IPS-15b (cell line): ENCODE measurements around the gene TOR1A.
"Not testable (repeated sequence)": the region's sequence is repeated elsewhere in the genome, so short reads cannot be mapped to it uniquely, and the experiment has no call there.

Experiments
- H3K27me3 ChIP-seq: one replicate; pipeline ENCODE4 v1.6.1; 2013; ENCODE audit warnings: low read length; ENCODE audit not compliant: control insufficient read depth, insufficient read depth
- H3K36me3 ChIP-seq: one replicate; pipeline ENCODE4 v1.6.1; 2013; ENCODE audit warnings: low read length; ENCODE audit not compliant: control insufficient read depth, insufficient read depth
- H3K4me1 ChIP-seq: one replicate; pipeline ENCODE4 v1.6.1; 2013; ENCODE audit warnings: mild to moderate bottlenecking, low read length; ENCODE audit not compliant: control insufficient read depth, insufficient read depth
- H3K4me3 ChIP-seq: one replicate; pipeline ENCODE4 v1.5.1; 2013; ENCODE audit warnings: low read depth, low read length
- H3K9ac ChIP-seq: one replicate; pipeline ENCODE4 v1.6.1; 2013; ENCODE audit warnings: low read depth, mild to moderate bottlenecking, low read length
- H3K9me3 ChIP-seq: one replicate; pipeline ENCODE4 v1.6.1; 2013; ENCODE audit warnings: mild to moderate bottlenecking, low read length; ENCODE audit not compliant: control insufficient read depth, insufficient read depth

Gene TOR1A

DNA sequence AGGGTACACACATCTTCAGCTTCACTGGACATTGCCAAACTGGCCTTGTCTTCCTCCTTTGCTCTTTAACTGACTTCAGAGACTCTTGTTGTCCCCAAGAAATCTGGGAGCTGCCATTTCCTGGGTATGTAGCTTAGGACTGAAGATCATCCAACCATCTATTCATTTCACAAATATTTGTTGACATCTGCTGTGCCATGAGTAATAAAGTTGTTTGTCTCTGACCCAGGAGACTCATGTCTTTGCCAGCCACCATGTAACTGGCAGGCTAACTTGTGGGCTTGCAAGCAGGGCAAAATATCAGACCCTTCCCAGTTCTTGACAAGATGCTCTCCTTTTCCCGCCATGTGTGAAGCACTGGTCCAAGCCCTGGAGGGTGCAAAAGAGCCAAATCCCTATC lies 38.1 kb downstream of the TOR1A start:
- H3K36me3 ChIP-seq = no peaks in the 10 kb centered on the region
- H3K4me3 ChIP-seq = no peak overlapping the region

DNA sequence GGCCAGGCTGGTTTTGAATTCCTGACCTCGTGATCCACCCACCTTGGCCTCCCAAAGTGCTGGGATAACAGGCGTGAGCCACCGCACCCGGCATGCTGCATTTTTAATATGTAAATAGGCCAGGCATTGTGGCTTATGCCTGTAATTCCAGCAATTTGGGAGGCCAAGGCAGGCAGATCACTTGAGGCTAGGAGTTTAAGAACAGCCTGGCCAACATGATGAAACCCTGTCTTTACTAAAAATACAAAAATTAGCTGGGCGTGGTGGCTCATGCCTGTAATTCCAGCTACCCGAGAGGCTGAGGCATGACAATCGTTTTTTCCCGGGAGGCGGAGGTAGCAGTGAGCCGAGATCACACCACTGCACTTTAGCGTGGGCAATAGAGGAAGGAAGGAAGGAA lies 39.0 kb downstream of the TOR1A start:
- H3K9me3 ChIP-seq, H3K4me1 ChIP-seq, H3K9ac ChIP-seq: not testable (repeated sequence)

More for the DNA sequence above, 38.1 kb downstream of the TOR1A start:
- H3K9me3 ChIP-seq = no peaks in the 10 kb centered on the region
- no peaks in the 10 kb centered on the region for H3K4me1 ChIP-seq
- H3K27me3 ChIP-seq = no peaks in the 10 kb centered on the region
- no peak overlapping the region for H3K9ac ChIP-seq

DNA sequence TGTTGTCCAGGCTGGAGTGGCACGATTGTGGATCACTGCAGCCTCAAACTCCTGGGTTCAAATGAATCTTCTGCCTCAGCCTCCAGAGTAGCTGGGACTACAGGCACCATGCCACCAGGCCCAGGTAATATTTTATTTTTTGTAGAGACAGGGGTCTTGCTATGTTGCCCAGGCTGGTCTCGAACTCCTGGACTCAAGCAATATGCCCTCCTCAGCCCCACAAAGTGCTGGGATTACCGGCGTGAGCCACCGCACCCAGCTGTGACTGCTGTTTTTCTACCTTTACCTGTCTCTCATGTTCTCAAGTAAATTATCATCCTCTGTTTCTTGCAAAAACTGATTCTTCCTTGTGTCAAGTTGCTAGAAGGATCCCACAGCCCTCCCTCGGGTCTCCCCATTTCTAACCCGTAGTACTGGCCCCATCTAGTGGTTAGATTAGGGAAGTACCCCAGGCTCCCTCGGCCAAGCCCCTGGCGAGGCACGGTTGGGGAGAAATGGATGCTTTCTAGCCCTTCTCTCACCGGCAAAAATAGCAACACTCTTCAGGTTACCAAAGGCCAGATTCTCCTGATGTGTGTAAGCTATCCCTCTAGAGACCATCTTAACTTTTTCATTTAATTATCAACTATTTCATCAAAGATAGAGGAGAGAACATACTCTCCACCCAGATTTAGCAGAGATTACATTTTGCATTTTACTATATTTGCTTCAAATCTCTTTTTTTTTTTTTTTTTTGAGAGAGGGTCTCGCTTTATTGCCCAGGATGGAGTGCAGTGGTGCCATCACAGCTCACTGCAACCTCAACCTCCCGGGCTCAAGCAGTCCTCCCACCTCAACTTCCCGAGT lies 40.2 kb downstream of the TOR1A start:
- Histone ChIP-seq H3K9ac (no peak overlapping the region), H3K9me3 (no peaks in the 10 kb centered on the region), H3K36me3 (no peaks in the 10 kb centered on the region), H3K27me3 (no peaks in the 10 kb centered on the region), H3K4me1 (no peaks in the 10 kb centered on the region), H3K4me3 (no peak overlapping the region)

More for the DNA sequence above, 39.0 kb downstream of the TOR1A start:
- not testable (repeated sequence) for H3K36me3 ChIP-seq, H3K27me3 ChIP-seq, H3K4me3 ChIP-seq

DNA sequence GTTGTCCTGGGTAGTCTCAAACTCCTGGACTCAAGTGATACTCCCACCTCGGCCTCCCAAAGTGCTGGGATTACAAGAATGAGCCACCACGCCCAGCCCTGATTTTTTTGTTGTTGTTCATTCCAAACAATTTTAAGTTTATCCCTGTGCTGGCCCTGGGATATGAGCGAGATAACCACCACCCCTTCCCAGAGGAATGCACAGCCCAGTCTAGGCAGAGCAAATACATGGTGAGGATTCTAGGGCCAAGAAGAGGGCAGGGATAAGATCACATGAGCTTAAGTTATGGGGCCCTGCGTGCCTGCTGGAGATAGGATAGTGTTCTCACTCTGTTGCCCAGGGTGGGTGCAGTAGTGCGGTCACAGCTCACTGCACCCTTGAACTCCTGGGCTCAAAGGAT lies 42.0 kb downstream of the TOR1A start:
- H3K9ac ChIP-seq = no peak overlapping the region
- H3K27me3 ChIP-seq = no peaks in the 10 kb centered on the region
- no peak overlapping the region for H3K4me3 ChIP-seq
- H3K36me3 ChIP-seq = no peaks in the 10 kb centered on the region
- H3K4me1 ChIP-seq = peaks cover 4% of the 10 kb centered on the region
- H3K9me3 ChIP-seq = no peaks in the 10 kb centered on the region

DNA sequence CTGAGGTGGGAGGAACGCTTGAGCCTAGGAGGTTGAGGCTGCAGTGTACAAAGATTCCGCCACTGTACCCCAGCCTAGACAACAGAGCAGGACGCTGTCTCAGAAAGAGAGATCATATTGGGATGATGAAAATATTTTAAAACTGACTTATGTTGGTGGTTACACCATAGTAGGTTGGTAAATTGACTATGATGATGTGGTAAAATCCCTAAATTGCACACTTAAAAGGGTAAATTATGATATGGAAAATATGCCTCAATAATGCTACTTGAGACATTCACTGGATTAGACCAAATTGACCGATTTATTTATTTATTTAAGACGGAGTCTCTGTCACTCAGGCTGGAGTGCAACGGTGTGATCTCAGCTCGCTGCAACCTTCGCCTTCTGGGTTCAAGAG lies 42.8 kb downstream of the TOR1A start:
- Histone ChIP-seq H3K4me1 (peaks cover 8% of the 10 kb centered on the region), H3K4me3 (no peak overlapping the region), H3K36me3 (no peaks in the 10 kb centered on the region), H3K9me3 (no peaks in the 10 kb centered on the region), H3K27me3 (no peaks in the 10 kb centered on the region), H3K9ac (no peak overlapping the region)

DNA sequence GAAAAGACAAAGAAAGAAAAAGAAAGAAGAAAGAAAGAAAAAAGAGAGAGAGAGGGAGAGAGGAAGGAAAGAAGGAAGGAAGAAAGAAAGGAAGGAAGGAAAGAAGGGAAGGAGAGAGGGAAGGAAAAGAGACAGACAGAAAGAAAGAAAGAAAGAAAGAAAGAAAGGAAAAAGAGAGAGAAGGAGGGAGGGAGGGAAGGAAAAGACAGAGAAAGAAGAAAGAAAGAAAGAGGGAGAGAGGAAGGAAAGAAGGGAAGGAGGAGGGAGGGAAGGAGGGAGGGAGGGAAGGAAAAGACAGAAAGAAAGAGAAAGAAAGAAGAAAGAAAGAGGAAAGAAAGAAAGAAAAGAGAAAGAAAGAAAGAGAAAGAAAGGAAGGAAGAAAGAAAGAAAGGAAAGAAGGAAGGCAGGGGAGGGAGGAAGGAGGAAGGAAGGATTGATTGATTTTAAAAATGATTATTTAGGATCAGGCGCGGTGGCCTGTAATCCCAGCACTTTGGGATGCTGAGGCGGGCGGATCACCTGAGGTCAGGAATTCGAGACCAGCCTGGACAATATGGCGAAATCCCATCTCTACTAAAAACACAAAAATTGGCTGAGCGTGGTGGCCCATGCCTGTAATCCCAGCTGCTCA lies 44.3 kb downstream of the TOR1A start:
- Histone ChIP-seq H3K4me1 (peaks cover 8% of the 10 kb centered on the region), H3K9me3 (no peaks in the 10 kb centered on the region), H3K9ac (no peak overlapping the region), H3K36me3 (no peaks in the 10 kb centered on the region), H3K27me3 (no peaks in the 10 kb centered on the region), H3K4me3 (no peak overlapping the region)

DNA sequence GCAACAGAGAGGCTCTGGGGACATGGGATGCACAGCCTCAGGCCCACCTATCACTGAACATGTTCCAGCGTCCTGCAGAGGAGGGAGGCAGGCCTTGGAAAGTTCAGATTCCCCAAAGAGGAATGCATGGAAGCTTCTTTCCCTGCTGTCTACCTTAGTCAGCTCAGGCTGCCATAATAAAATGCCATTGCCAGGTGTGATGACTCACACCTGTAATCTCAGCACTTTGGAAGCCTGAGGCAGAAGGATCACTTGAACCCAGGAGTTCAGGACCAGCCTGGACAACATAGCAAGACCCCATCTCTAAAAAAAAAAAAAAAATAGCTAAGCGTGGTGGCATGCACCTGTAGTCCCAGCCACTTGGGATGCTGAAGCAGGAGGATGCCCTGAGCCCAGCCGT lies 45.5 kb downstream of the TOR1A start:
- H3K4me1 ChIP-seq = peaks cover 8% of the 10 kb centered on the region
- H3K27me3 ChIP-seq = no peaks in the 10 kb centered on the region
- H3K9ac ChIP-seq = no peak overlapping the region
- H3K36me3 ChIP-seq = no peaks in the 10 kb centered on the region
- no peak overlapping the region for H3K4me3 ChIP-seq
- H3K9me3 ChIP-seq = no peaks in the 10 kb centered on the region

DNA sequence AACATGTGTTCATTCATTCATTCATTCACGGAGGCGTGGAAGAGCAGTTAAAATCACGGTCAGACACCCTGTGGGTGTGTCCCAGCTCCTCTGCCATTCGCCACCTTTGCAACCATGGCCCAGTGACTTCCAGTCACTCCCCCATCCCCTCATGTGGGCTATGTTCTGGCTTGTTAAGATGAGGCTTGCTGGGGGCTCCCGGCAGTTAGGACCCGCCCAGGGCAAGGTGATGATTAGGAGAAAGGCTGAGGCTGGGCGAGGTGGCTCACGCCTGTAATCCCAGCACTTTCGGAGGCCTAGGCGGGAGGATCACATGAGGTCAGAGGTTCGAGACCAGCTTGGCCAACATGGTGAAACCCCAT lies 46.2 kb downstream of the TOR1A start:
- Histone ChIP-seq H3K4me3 (no peak overlapping the region), H3K9ac (no peak overlapping the region)

DNA sequence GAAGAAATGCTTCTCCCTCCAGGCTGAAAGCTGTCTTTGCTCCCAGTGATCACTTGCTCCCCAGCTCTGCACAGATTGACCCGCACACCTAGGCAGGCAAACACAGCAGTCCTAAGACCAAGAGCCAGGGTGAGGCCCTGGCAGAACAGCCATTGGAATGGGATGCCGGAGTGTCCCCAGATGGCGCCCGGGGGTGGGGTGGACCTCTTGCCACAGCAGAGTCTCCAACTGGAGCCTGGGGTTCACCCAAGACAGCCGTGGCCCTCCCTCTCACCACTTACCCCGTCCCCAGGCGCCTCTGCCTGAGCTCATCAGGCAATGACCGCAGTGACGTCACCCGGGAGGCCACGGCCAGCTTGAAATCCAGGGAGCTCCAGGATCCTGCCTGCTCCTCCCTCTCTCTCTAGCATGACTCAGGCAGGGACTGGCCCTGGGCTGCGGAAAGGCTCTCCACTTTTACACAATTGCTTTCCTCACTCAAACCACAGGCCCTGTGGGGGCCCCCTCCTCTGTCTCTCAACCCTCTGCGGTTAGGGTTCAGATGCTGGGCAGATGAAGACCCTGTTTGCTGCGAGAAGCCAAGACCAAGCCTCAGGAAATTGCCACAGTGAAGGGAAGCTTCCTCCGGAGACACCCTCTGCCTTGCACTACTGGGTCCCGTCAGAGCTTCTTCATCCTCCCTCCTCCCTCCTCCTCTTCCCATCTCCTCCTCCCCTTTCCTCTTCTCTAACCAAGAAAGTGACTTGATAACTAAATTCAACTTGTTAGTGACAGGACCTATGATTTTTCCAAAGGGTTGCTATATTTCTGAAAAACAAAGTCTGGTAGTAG lies 46.8 kb downstream of the TOR1A start:
- no peaks in the 10 kb centered on the region for H3K9me3 ChIP-seq
- no peaks in the 10 kb centered on the region for H3K36me3 ChIP-seq
- no peak overlapping the region for H3K9ac ChIP-seq
- no peak overlapping the region for H3K4me3 ChIP-seq
- H3K27me3 ChIP-seq = no peaks in the 10 kb centered on the region
- peaks cover 8% of the 10 kb centered on the region for H3K4me1 ChIP-seq

More for the DNA sequence above, 46.2 kb downstream of the TOR1A start:
- Histone ChIP-seq H3K9me3 (no peaks in the 10 kb centered on the region), H3K36me3 (no peaks in the 10 kb centered on the region), H3K4me1 (peaks cover 8% of the 10 kb centered on the region), H3K27me3 (no peaks in the 10 kb centered on the region)

DNA sequence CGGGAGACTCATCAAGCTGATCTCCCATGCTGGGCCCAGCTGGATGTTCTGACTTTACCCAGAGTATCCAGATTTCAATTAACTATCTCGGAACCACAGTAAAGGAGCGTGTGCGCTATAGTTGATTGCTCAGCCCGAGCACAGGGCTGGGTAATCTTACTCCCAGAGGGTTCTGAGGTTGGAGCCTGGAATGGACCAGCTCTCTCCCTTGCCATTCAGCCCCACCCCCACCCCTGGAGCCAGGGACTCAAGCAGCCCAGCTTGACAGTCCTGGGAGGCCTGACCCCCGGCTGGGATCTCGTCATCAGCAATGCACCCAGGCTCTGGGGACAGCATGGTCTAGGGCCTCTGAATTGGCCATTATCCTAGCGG lies 47.4 kb downstream of the TOR1A start:
- Histone ChIP-seq H3K27me3 (no peaks in the 10 kb centered on the region), H3K9me3 (no peaks in the 10 kb centered on the region), H3K36me3 (no peaks in the 10 kb centered on the region), H3K4me3 (no peak overlapping the region), H3K9ac (no peak overlapping the region), H3K4me1 (peaks cover 8% of the 10 kb centered on the region)

DNA sequence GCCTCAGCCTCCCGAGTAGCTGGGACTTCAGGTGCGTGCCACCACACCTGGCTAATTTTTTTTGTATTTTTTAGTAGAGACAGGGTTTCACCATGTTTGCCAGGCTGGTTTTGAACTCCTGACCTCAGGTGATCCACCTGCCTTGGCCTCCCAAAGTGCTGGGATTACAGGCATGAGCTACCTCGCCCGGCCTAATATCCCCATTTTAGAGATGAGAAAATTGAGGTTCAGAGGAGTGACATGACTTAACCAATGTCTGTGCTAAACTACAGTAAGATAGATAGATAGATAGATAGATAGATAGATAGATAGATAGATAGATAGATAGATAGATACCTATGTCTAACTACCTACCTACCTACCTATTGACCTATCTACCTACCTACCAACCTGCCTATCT lies 47.8 kb downstream of the TOR1A start:
- not testable (repeated sequence) for H3K27me3 ChIP-seq, H3K4me1 ChIP-seq, H3K9me3 ChIP-seq, H3K4me3 ChIP-seq, H3K9ac ChIP-seq, H3K36me3 ChIP-seq

DNA sequence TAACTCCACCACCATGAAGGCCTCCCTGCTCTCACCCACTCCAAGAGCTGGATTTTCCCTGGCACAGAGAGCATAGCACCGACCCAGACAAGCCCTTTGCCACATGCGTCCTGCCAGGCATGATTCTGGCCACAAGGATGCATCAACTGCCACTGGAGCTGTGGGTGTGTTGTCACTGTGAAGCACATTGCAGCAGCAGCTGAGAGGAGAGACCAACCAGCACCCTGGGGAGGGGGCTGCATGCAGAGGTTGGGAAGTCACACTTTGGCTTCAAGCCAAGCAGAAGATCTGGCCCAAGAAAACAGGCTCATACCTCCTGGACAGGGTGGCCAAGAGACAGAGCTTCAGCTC lies 48.5 kb downstream of the TOR1A start:
- H3K4me1 ChIP-seq = peaks cover 8% of the 10 kb centered on the region
- no peak overlapping the region for H3K9ac ChIP-seq
- no peaks in the 10 kb centered on the region for H3K9me3 ChIP-seq
- H3K27me3 ChIP-seq = no peaks in the 10 kb centered on the region
- H3K4me3 ChIP-seq = no peak overlapping the region
- no peaks in the 10 kb centered on the region for H3K36me3 ChIP-seq
